SK-N-SH (cell line): ENCODE data around the gene SAMD14. TPM values are rescaled to one million over a fixed set of nuclear protein-coding genes. Genes with fewer than 3 reads are reported as not detected.
A peak's percentile ranks its signal among the peaks of the same experiment; 100 is the strongest.

Experiments used
- CTCF ChIA-PET: fragments of 300-600, 350-600 bp; formaldehyde crosslinking; extraction: SDS; loops from one replicate; lab custom pipeline; 2021; lab: Yijun Ruan, JAX
- POLR2A ChIA-PET: fragments of 350-600 bp; sonication (Branson Sonifier 250); formaldehyde crosslinking; extraction: SDS; loops from one replicate; lab custom pipeline; 2020; ENCODE audit warnings: antibody characterized with exemption, inconsistent platforms; lab: Yijun Ruan, JAX
- DNase-seq: peaks from one replicate; pipeline ENCODE4 v3.0.0; 2012
- H2AFZ ChIP-seq: fragments of 200-600 bp; sonication (generic); 2 replicates; pipeline ENCODE4 v1.8.1; 2016; ENCODE audit warnings: antibody characterized with exemption, mild to moderate bottlenecking, low read depth
- H3F3A ChIP-seq: fragments of 200-600 bp; sonication (generic); replicated peaks from 2 replicates; pipeline ENCODE3; 2016; ENCODE audit warnings: antibody characterized with exemption, mild to moderate bottlenecking; ENCODE audit not compliant: insufficient read depth
- H3K27ac ChIP-seq, 2 experiments: fragments of 200-500 bp in 1 of 2; fragments of 200-600 bp in 1 of 2; sonication (Bioruptor generic) in 1 of 2; sonication (generic), shearing (Covaris generic) in 1 of 2; 2 replicates each; pipeline versions ENCODE4 v1.5.1 to v1.6.1; 2014 to 2016; ENCODE audit warnings: low read depth in 2 of 2, inconsistent platforms in 1 of 2, low read length in 1 of 2, mild to moderate bottlenecking in 1 of 2, mixed read lengths in 1 of 2
- H3K27me3 ChIP-seq: fragments of 200-600 bp; sonication (generic), shearing (Covaris generic); 2 replicates; pipeline ENCODE4 v1.6.1; 2016; ENCODE audit warnings: mixed run types; ENCODE audit not compliant: insufficient read depth
- H3K36me3 ChIP-seq, 2 experiments: fragments of 200-500 bp in 1 of 2; fragments of 200-600 bp in 1 of 2; sonication (Bioruptor generic) in 1 of 2; sonication (generic) in 1 of 2; replicated peaks in 1 of 2; 2 replicates each; pipeline versions ENCODE3 to v1.5.1; 2014 to 2016; ENCODE audit warnings: low read length in 1 of 2, mild to moderate bottlenecking in 1 of 2; ENCODE audit not compliant: insufficient read depth in 2 of 2, control insufficient read depth in 1 of 2
- H3K4me1 ChIP-seq, 2 experiments: fragments of 200-500 bp in 1 of 2; fragments of 200-600 bp in 1 of 2; sonication (Bioruptor generic) in 1 of 2; sonication (generic), shearing (Covaris generic) in 1 of 2; 2 replicates each; pipeline versions ENCODE4 v1.5.1 to v1.6.1; 2014 to 2016; ENCODE audit warnings: low read depth in 1 of 2, low read length in 1 of 2, mixed run types in 1 of 2; ENCODE audit not compliant: insufficient read depth in 2 of 2, control insufficient read depth in 1 of 2
- H3K4me2 ChIP-seq: fragments of 200-600 bp; sonication (generic), shearing (Covaris generic); 2 replicates; pipeline ENCODE4 v1.6.1; 2017; ENCODE audit warnings: mixed run types
- H3K4me3 ChIP-seq, 2 experiments: fragments of 200-500 bp in 1 of 2; fragments of 200-600 bp in 1 of 2; sonication (Bioruptor generic) in 1 of 2; sonication (generic), shearing (Covaris generic) in 1 of 2; 2 replicates each; pipeline versions ENCODE4 v1.5.1 to v1.8.1; 2014 to 2016; ENCODE audit warnings: low read depth in 2 of 2, inconsistent platforms in 1 of 2, low read length in 1 of 2, mild to moderate bottlenecking in 1 of 2, mixed read lengths in 1 of 2, moderate library complexity in 1 of 2
- H3K79me2 ChIP-seq: fragments of 200-600 bp; sonication (generic); 2 replicates; pipeline ENCODE4 v1.8.1; 2017; ENCODE audit warnings: mild to moderate bottlenecking; ENCODE audit not compliant: insufficient read depth
- H3K9ac ChIP-seq: fragments of 200-600 bp; sonication (generic); 2 replicates; pipeline ENCODE4 v1.6.1; 2017; ENCODE audit warnings: mixed run types
- H3K9me2 ChIP-seq: fragments of 200-600 bp; sonication (generic); 2 replicates; pipeline ENCODE4 v1.6.1; 2017; ENCODE audit warnings: mixed run types
- H3K9me3 ChIP-seq: fragments of 200-600 bp; sonication (generic); 2 replicates; pipeline ENCODE4 v1.6.1; 2017; ENCODE audit warnings: mixed run types, mild to moderate bottlenecking, moderate library complexity
- H4K20me1 ChIP-seq: fragments of 200-600 bp; sonication (generic); 2 replicates; pipeline ENCODE4 v1.6.1; 2017; ENCODE audit warnings: mild to moderate bottlenecking, mixed run types; ENCODE audit not compliant: insufficient read depth
- CHD2 ChIP-seq: fragments of 150-350 bp; IDR thresholded peaks from 2 replicates; pipeline ENCODE4 v1.6.1; 2018; ENCODE audit warnings: low read length; ENCODE audit not compliant: partially characterized antibody
- EP300 ChIP-seq, 2 experiments: IDR thresholded peaks; 2 replicates each; pipeline versions ENCODE4 v1.4.0 to v1.6.1; 2012; ENCODE audit warnings: borderline replicate concordance in 1 of 2, low read depth in 1 of 2, low read length in 1 of 2
- EZH2phosphoT487 ChIP-seq: fragments of 200-600 bp; sonication (generic); IDR thresholded peaks from 2 replicates; pipeline ENCODE4 v1.6.1; 2017; ENCODE audit warnings: low read depth, mixed run types, mild to moderate bottlenecking, antibody characterized with exemption, moderate library complexity, borderline replicate concordance
- FOXJ3 ChIP-seq: sonication (generic); formaldehyde crosslinking; IDR thresholded peaks from 2 replicates; pipeline ENCODE4 v1.5.1; 2020; ENCODE audit warnings: mild to moderate bottlenecking, missing genetic modification reagents
- FOXM1 ChIP-seq: IDR thresholded peaks from 2 replicates; pipeline ENCODE4 v1.4.0; 2012; ENCODE audit warnings: low read depth, mild to moderate bottlenecking
- MXI1 ChIP-seq: IDR thresholded peaks from 2 replicates; pipeline ENCODE4 v1.6.1; 2012; ENCODE audit warnings: mild to moderate bottlenecking, low read depth, low read length, improper control_type of control experiment
- NRF1 ChIP-seq: IDR thresholded peaks from 2 replicates; pipeline ENCODE4 v1.6.1; 2012; ENCODE audit warnings: low read depth, mild to moderate bottlenecking, low read length
- RAD21 ChIP-seq: IDR thresholded peaks from 2 replicates; pipeline ENCODE4 v1.6.1; 2012; ENCODE audit warnings: mild to moderate bottlenecking, low read length
- RFX5 ChIP-seq: IDR thresholded peaks from 2 replicates; pipeline ENCODE4 v1.6.1; 2012; ENCODE audit warnings: mild to moderate bottlenecking, improper control_type of control experiment, low read length
- RXRA ChIP-seq: IDR thresholded peaks from 2 replicates; pipeline ENCODE4 v1.4.0; 2012; ENCODE audit warnings: low read depth, mild to moderate bottlenecking, borderline replicate concordance
- SIN3A ChIP-seq: IDR thresholded peaks from 2 replicates; pipeline ENCODE4 v1.6.1; 2012; ENCODE audit warnings: low read depth, mild to moderate bottlenecking, low read length, moderate library complexity, borderline replicate concordance
- SMC3 ChIP-seq: IDR thresholded peaks from 2 replicates; pipeline ENCODE4 v1.6.1; 2012; ENCODE audit warnings: low read depth, low read length, improper control_type of control experiment
- TCF12 ChIP-seq: IDR thresholded peaks from 2 replicates; pipeline ENCODE4 v1.4.0; 2012
- WGBS: methylation state at CpG from one replicate; pipeline ENCODE4 v1.1.6; 2017; ENCODE audit warnings: low lambda C conversion rate; 5-methylcytosine and 5-hydroxymethylcytosine counted together
- polyA plus RNA-seq, 3 experiments: library from polyadenylated mRNA; depleted of rRNA; stranded (reverse); fragments of >200 nt; gene quantifications; 2 replicates each; pipeline ENCODE4 v1.2.3, GENCODE V29; 2012
- TF ChIP-seq, protein P1 (sequence below): IDR thresholded peaks from 2 replicates; pipeline ENCODE4 v1.4.0; 2012; ENCODE audit warnings: low read depth, borderline replicate concordance
- TF ChIP-seq, protein P2 (sequence below): IDR thresholded peaks from 2 replicates; pipeline ENCODE4; 2012
- TF ChIP-seq, protein P3 (sequence below): fragments of 200-600 bp; sonication (generic); IDR thresholded peaks from 2 replicates; pipeline ENCODE4 v1.6.1; 2017; ENCODE audit warnings: antibody characterized with exemption, mild to moderate bottlenecking, moderate library complexity

SAMD14 gene
- polyA plus RNA-seq, 1 of the 3 experiments (the other 2 are of a cell fraction), result 3.4 TPM

DNA sequence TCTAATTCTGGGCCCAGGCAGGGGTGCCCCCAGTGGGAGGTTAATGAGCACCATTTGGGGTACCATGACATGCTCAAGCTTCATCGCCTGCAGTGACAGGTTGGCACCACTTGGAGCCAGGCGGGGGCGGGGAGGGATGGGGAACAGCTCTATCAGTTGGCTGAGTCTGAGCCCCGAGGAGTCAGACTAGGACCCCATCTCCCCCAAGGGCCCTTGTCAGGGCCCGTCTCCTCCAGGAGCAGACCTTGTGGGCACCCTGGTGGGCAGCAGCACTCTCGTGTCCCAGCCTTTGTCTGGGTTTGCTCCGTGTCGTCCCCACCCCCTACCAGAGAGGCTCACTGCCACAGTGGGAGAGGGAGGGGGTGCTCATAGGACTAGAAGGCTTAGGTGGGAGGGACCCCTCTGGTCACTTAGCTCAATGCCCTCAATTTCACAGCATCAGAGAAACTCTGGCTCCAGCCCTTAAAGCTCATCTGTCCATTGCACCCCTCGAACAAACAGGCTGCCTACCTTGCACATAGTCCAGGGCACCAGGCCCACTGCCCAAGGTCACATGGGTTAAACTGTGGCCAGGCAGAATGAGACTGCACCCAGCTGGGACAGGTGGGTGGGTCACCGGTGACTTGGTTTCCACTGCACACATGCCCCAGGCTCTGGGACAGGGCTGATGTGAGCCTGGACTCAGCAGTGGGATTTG, 16.4 kb upstream of the SAMD14 start:
- CTCF ChIA-PET, result interaction anchor here (0.6 to 12.8 kb wide), 16 partner anchors 8 to 149 kb away, joined by 3 to 169 read pairs (median 6); partner anchors contain the start of genes COL1A1 and SGCA
- Histone ChIP-seq H3K9ac (no peak overlapping the region), H3K27ac (no peak overlapping the region)

DNA sequence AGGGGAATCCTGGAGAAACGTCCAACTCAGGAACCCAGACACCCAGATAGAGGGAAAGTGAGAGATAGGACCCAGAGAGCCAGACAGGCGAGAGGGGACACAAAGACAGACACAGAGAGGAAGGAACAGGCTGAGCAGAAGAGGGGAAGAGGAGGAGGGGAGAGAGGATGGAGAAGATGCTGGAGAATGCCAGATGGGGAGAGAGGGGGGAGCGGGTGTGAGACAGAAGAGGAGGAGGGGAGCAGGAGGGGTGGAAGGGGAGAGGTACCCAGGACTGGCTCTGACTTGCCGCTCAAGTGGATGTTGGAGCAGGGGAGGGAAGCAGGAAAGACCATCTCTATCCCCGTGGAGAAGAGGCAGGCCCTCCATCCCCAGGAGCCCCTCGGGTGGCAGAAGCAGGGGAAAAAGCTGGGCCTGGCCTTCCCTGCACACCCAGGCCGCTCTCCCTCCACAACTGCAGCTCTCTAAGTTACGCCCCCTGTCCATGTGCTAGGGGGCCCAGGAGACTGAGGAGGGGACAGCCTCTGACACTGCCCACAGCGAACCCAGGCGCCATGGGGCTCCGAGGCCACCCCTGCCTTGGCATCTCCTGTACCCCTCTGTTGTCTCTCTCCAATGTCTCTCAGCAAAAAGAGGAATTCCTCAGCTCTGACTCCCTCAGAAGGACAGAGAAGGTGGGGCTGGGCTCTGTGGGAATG, 15.7 kb upstream of the SAMD14 start:
- H3K9ac ChIP-seq, result no peak overlapping the region
- H3K4me1 ChIP-seq, result peaks cover 21 to 32% of the 10 kb centered on the region in 2 experiments; a peak in 3 of 4 replicates
- no peaks in the 10 kb centered on the region for H3K9me2 ChIP-seq
- no peaks in the 10 kb centered on the region for H3K27me3 ChIP-seq
- peaks cover 82% of the 10 kb centered on the region for H3K79me2 ChIP-seq
- H3K9me3 ChIP-seq, result no peaks in the 10 kb centered on the region
- POLR2A ChIA-PET, result interaction anchor here (0.9 to 1.3 kb wide), 3 partner anchors 13 to 32 kb away, joined by 3 to 4 read pairs (median 3); partner anchors contain the start of gene SAMD14
- CTCF ChIA-PET, result interaction anchor here (0.6 to 12.8 kb wide), 15 partner anchors 8 to 151 kb away, joined by 3 to 169 read pairs (median 4); partner anchors contain the start of gene COL1A1
- H3K4me3 ChIP-seq, result no peak overlapping the region
- peaks cover 29 to 49% of the 10 kb centered on the region in 2 experiments for H3K36me3 ChIP-seq
- TF ChIP-seq, protein P1, sequence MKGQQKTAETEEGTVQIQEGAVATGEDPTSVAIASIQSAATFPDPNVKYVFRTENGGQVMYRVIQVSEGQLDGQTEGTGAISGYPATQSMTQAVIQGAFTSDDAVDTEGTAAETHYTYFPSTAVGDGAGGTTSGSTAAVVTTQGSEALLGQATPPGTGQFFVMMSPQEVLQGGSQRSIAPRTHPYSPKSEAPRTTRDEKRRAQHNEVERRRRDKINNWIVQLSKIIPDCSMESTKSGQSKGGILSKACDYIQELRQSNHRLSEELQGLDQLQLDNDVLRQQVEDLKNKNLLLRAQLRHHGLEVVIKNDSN, result no peak
- TF ChIP-seq, protein P2, sequence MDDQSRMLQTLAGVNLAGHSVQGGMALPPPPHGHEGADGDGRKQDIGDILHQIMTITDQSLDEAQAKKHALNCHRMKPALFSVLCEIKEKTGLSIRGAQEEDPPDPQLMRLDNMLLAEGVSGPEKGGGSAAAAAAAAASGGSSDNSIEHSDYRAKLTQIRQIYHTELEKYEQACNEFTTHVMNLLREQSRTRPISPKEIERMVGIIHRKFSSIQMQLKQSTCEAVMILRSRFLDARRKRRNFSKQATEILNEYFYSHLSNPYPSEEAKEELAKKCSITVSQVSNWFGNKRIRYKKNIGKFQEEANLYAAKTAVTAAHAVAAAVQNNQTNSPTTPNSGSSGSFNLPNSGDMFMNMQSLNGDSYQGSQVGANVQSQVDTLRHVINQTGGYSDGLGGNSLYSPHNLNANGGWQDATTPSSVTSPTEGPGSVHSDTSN, result no peak
- TF ChIP-seq RAD21, result no peak
- no peak for TF ChIP-seq CHD2
- no peak for TF ChIP-seq SIN3A
- no peak for TF ChIP-seq SMC3
- TF ChIP-seq FOXM1, result no peak
- TF ChIP-seq MXI1, result no peak
- no peak for TF ChIP-seq RFX5
- no peak for TF ChIP-seq FOXJ3 (CRISPR knock-in tag)
- no peak for TF ChIP-seq TCF12
- TF ChIP-seq EP300 (IDR thresholded peaks at IDR 0.05; ENCODE audit: borderline replicate concordance in 1 of 2, low read depth in 1 of 2, low read length in 1 of 2), result no peak
- no peak for TF ChIP-seq RXRA
- TF ChIP-seq EZH2phosphoT487, result no peak
- H2AFZ ChIP-seq, result no peak overlapping the region
- WGBS, result 82% methylated on average over 10 of the region's 11 CpGs
- peaks cover 77% of the 10 kb centered on the region for H4K20me1 ChIP-seq
- no peak overlapping the region for H3K27ac ChIP-seq
- H3F3A ChIP-seq, result peaks cover 28% of the 10 kb centered on the region
- H3K4me2 ChIP-seq, result peak overlapping the region; percentile 97; the same call in 1 of the 2 replicates
- DNase-seq, result no peak

More for the DNA sequence above, 16.4 kb upstream of the SAMD14 start:
- Histone ChIP-seq H3K79me2 (peaks cover 83% of the 10 kb centered on the region), H3F3A (peaks cover 28% of the 10 kb centered on the region), H3K27me3 (no peaks in the 10 kb centered on the region), H3K9me2 (no peaks in the 10 kb centered on the region), H2AFZ (no peak overlapping the region), H3K4me1 (peaks cover 21 to 35% of the 10 kb centered on the region in 2 experiments; a peak in 3 of 4 replicates), H3K36me3 (peaks cover 22 to 44% of the 10 kb centered on the region in 2 experiments), H3K4me2 (peak overlapping the region; percentile 97), H3K9me3 (no peaks in the 10 kb centered on the region), H4K20me1 (peaks cover 70% of the 10 kb centered on the region), H3K4me3 (peak overlapping the region in 1 of 2 experiments; percentile 66; a peak in 1 of 4 replicates)
- TF ChIP-seq NRF1, result no peak
- TF ChIP-seq, protein P3, sequence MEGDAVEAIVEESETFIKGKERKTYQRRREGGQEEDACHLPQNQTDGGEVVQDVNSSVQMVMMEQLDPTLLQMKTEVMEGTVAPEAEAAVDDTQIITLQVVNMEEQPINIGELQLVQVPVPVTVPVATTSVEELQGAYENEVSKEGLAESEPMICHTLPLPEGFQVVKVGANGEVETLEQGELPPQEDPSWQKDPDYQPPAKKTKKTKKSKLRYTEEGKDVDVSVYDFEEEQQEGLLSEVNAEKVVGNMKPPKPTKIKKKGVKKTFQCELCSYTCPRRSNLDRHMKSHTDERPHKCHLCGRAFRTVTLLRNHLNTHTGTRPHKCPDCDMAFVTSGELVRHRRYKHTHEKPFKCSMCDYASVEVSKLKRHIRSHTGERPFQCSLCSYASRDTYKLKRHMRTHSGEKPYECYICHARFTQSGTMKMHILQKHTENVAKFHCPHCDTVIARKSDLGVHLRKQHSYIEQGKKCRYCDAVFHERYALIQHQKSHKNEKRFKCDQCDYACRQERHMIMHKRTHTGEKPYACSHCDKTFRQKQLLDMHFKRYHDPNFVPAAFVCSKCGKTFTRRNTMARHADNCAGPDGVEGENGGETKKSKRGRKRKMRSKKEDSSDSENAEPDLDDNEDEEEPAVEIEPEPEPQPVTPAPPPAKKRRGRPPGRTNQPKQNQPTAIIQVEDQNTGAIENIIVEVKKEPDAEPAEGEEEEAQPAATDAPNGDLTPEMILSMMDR, result peak; percentile 22
- DNase-seq, result no peak
- POLR2A ChIA-PET, result interaction anchor here (0.9 to 1.3 kb wide), 2 partner anchors 14 to 32 kb away, joined by 3 to 4 read pairs; no protein-coding TSS in a partner anchor
- WGBS, result over 99% methylated on average over 10 of the region's 10 CpGs
